NCI-H1048 (cell line): Measurements from ENCODE around the gene DSG3.

Experiments
- DNase-seq: peaks from one replicate; lab custom pipeline; 2025; lab: John Stamatoyannopoulos, UW

DSG3 gene

GRCh38 chr18:31430072-31430471, 17.5 kb upstream of the DSG3 start:
- DNase-seq, result no peak

GRCh38 chr18:31430554-31430953, 17.0 kb upstream of the DSG3 start:
- no peak for DNase-seq

- no peak for DNase-seq
Observed at GRCh38 chr18:31432316-31432715, 15.2 kb upstream of the DSG3 start.

- no peak for DNase-seq
Observed at GRCh38 chr18:31436825-31437224, 10.7 kb upstream of the DSG3 start.

GRCh38 chr18:31438402-31438801, 9.1 kb upstream of the DSG3 start:
- DNase-seq, result no peak

GRCh38 chr18:31439807-31440325, 7.7 kb upstream of the DSG3 start:
- no peak for DNase-seq

GRCh38 chr18:31440787-31441186, 6.8 kb upstream of the DSG3 start:
- DNase-seq, result no peak

- DNase-seq, result no peak
Observed at GRCh38 chr18:31441493-31441892, 6.0 kb upstream of the DSG3 start.

GRCh38 chr18:31444142-31444541, 3.4 kb upstream of the DSG3 start:
- no peak for DNase-seq

- DNase-seq, result no peak
Observed at GRCh38 chr18:31445908-31446307, 1.6 kb upstream of the DSG3 start.

- no peak for DNase-seq
Observed at GRCh38 chr18:31446854-31447253, 687 bp upstream of the DSG3 start.

- DNase-seq, result no peak
Observed at GRCh38 chr18:31450409-31450808, 2.9 kb downstream of the DSG3 start.

GRCh38 chr18:31451625-31452024, 4.1 kb downstream of the DSG3 start:
- DNase-seq, result no peak

- no peak for DNase-seq
Observed at GRCh38 chr18:31454066-31454708, 6.6 kb downstream of the DSG3 start.

- DNase-seq, result no peak
Observed at GRCh38 chr18:31469629-31470028, 22.1 kb downstream of the DSG3 start.

GRCh38 chr18:31478688-31479087, 31.1 kb downstream of the DSG3 start:
- DNase-seq, result no peak

- no peak for DNase-seq
Observed at GRCh38 chr18:31482051-31482450, 34.5 kb downstream of the DSG3 start.

GRCh38 chr18:31483396-31483795, 35.9 kb downstream of the DSG3 start:
- no peak for DNase-seq

- no peak for DNase-seq
Observed at GRCh38 chr18:31484461-31484860, 36.9 kb downstream of the DSG3 start.

GRCh38 chr18:31486165-31486564, 38.6 kb downstream of the DSG3 start:
- no peak for DNase-seq

- DNase-seq, result no peak
Observed at GRCh38 chr18:31487246-31488015, 39.9 kb downstream of the DSG3 start.

- no peak for DNase-seq
Observed at GRCh38 chr18:31489311-31489710, 41.8 kb downstream of the DSG3 start.

- DNase-seq, result no peak
Observed at GRCh38 chr18:31490387-31490786, 42.8 kb downstream of the DSG3 start.

GRCh38 chr18:31490833-31491232, 43.3 kb downstream of the DSG3 start:
- no peak for DNase-seq
